A549 (cell line): ENCODE results near the gene TFAP2C. TPM values are rescaled to one million over a fixed set of nuclear protein-coding genes. Genes with fewer than 3 reads are reported as not detected.

Source experiments
- ATAC-seq, 2 experiments: fragments of 200-7000 bp in 1 of 2; fragments of >200 bp in 1 of 2; cut with Nextera tagmentation in 1 of 2; cut with Tn5 transposase in 1 of 2; 3 replicates each; pipeline versions ENCODE4 v1.8.0 to v1.9.1; 2018 to 2020; ENCODE audit warnings: mild to moderate bottlenecking in 1 of 2, moderate library complexity in 1 of 2
- CTCF ChIA-PET: fragments of 300-600 bp; sonication (Branson Sonifier 250); formaldehyde crosslinking; extraction: SDS; loops from one replicate; lab custom pipeline; 2021; ENCODE audit warnings: antibody characterized with exemption, inconsistent platforms; lab: Yijun Ruan, JAX
- POLR2A ChIA-PET: fragments of 350-600 bp; formaldehyde crosslinking; extraction: SDS; loops from one replicate; lab custom pipeline; 2021; ENCODE audit warnings: antibody characterized with exemption, inconsistent platforms; lab: Yijun Ruan, JAX
- DNase-seq, 2 experiments: peaks; one replicate each; pipeline versions ENCODE4 v3.0.0 to v3.0.0-alpha.2; 2011 to 2016; ENCODE audit warnings: low read depth in 1 of 2, low spot score in 1 of 2
- FAIRE-seq: peaks from 2 replicates; lab custom pipeline; 2011; peaks lifted over from hg19 to GRCh38; lab: Jason Lieb, UNC
- H3K27ac ChIP-seq, 2 experiments: fragments of >200 bp; sonication (Bioruptor Twin); formaldehyde crosslinking; 3 replicates each; pipeline ENCODE4 v1.5.1; 2016 to 2017
- H3K4me1 ChIP-seq: fragments of >200 bp; sonication (Bioruptor Twin); formaldehyde crosslinking; 3 replicates; pipeline ENCODE4 v1.6.1; 2016
- H3K4me2 ChIP-seq: fragments of >200 bp; sonication (Bioruptor Twin); formaldehyde crosslinking; 3 replicates; pipeline ENCODE4 v1.6.1; 2016
- H3K4me3 ChIP-seq: fragments of >200 bp; sonication (Bioruptor Twin); formaldehyde crosslinking; 3 replicates; pipeline ENCODE4 v1.5.1; 2016
- H3K9me3 ChIP-seq: fragments of >200 bp; sonication (Bioruptor Twin); formaldehyde crosslinking; 3 replicates; pipeline ENCODE4 v1.6.1; 2016
- ATOH8 ChIP-seq: fragments of 250-450 bp; sonication (Bioruptor Pico); IDR thresholded peaks from 2 replicates; pipeline ENCODE4 v1.5.0; 2020; ENCODE audit warnings: low read depth, mild to moderate bottlenecking, moderate library complexity
- CBX2 ChIP-seq: fragments of 200-600 bp; sonication (generic); IDR thresholded peaks from 2 replicates; pipeline ENCODE4 v1.6.1; 2016; ENCODE audit warnings: low read depth, mild to moderate bottlenecking, borderline replicate concordance
- CEBPB ChIP-seq, 2 experiments: fragments of >200 bp in 1 of 2; sonication (Bioruptor Twin) in 1 of 2; formaldehyde crosslinking in 1 of 2; IDR thresholded peaks; 2 replicates each; pipeline ENCODE4 v1.6.1; 2012 to 2016
- CHD4 ChIP-seq: fragments of 200-600 bp; sonication (generic); IDR thresholded peaks from 2 replicates; pipeline ENCODE4 v1.6.1; 2016; ENCODE audit warnings: antibody characterized with exemption, mild to moderate bottlenecking, borderline replicate concordance
- EHF ChIP-seq: fragments of 250-450 bp; sonication (Bioruptor Pico); IDR thresholded peaks from 2 replicates; pipeline ENCODE4 v1.5.0; 2020; ENCODE audit warnings: mild to moderate bottlenecking
- EHMT2 ChIP-seq: fragments of 200-600 bp; sonication (generic); IDR thresholded peaks from 2 replicates; pipeline ENCODE4 v1.6.1; 2016; ENCODE audit warnings: antibody characterized with exemption, low read depth, mild to moderate bottlenecking, moderate library complexity
- EP300 ChIP-seq, 2 experiments: fragments of >200 bp; sonication (Bioruptor Twin); formaldehyde crosslinking; IDR thresholded peaks; 2 replicates in 1 of 2; 3 replicates in 1 of 2; pipeline ENCODE4 v1.6.1; 2016 to 2017
- FOXS1 ChIP-seq: fragments of 250-450 bp; sonication (Bioruptor Pico); IDR thresholded peaks from 2 replicates; pipeline ENCODE4 v1.5.0; 2020; ENCODE audit warnings: mild to moderate bottlenecking, moderate library complexity
- HOXA7 ChIP-seq: fragments of 250-450 bp; sonication (Bioruptor Pico); IDR thresholded peaks from 2 replicates; pipeline ENCODE4 v1.5.0; 2020; ENCODE audit warnings: mild to moderate bottlenecking, moderate library complexity
- HOXB5 ChIP-seq: fragments of 250-450 bp; sonication (Bioruptor Pico); IDR thresholded peaks from 2 replicates; pipeline ENCODE4 v1.5.0; 2020; ENCODE audit warnings: mild to moderate bottlenecking, moderate library complexity
- KDM1A ChIP-seq: fragments of 200-600 bp; sonication (generic); IDR thresholded peaks from 2 replicates; pipeline ENCODE4 v1.6.1; 2016; ENCODE audit warnings: low read depth, mild to moderate bottlenecking
- MAZ ChIP-seq: fragments of 150-350 bp; IDR thresholded peaks from 2 replicates; pipeline ENCODE4 v1.6.1; 2014; ENCODE audit warnings: antibody characterized with exemption, low read depth, low read length, borderline replicate concordance
- MYC ChIP-seq: IDR thresholded peaks from 2 replicates; pipeline ENCODE4 v1.6.1; 2012; ENCODE audit warnings: mild to moderate bottlenecking, inconsistent platforms, low read length, improper control_type of control experiment, borderline replicate concordance
- NR3C1 ChIP-seq: fragments of >200 bp; sonication (Bioruptor Twin); formaldehyde crosslinking; IDR thresholded peaks from 3 replicates; pipeline ENCODE4 v1.6.1; 2017
- PHF8 ChIP-seq: fragments of 200-600 bp; sonication (generic); IDR thresholded peaks from 2 replicates; pipeline ENCODE4 v1.6.1; 2016; ENCODE audit warnings: low read depth, mild to moderate bottlenecking, antibody characterized with exemption, moderate library complexity, borderline replicate concordance
- POLR2AphosphoS2 ChIP-seq: conservative IDR thresholded peaks from 2 replicates; pipeline ENCODE4 v1.6.1; 2012; ENCODE audit warnings: low read length, improper control_type of control experiment, inconsistent platforms
- RARB ChIP-seq: fragments of 250-450 bp; sonication (Bioruptor Pico); IDR thresholded peaks from 2 replicates; pipeline ENCODE4 v1.8.0; 2021; ENCODE audit warnings: mild to moderate bottlenecking, moderate library complexity
- RCOR1 ChIP-seq: fragments of 150-350 bp; IDR thresholded peaks from 2 replicates; pipeline ENCODE4 v1.6.1; 2014; ENCODE audit warnings: antibody characterized with exemption, low read length, low read depth
- REST ChIP-seq: fragments of 200-600 bp; sonication (generic); IDR thresholded peaks from 2 replicates; pipeline ENCODE4 v1.6.1; 2016; ENCODE audit warnings: antibody characterized with exemption, mild to moderate bottlenecking, moderate library complexity
- SMC3 ChIP-seq: fragments of >200 bp; sonication (Bioruptor Twin); formaldehyde crosslinking; IDR thresholded peaks from 3 replicates; pipeline ENCODE4 v1.6.1; 2018; ENCODE audit warnings: inconsistent platforms
- SREBF2 ChIP-seq: fragments of 450-650 bp; IDR thresholded peaks from 2 replicates; pipeline ENCODE4 v1.6.1; 2014; ENCODE audit warnings: mild to moderate bottlenecking, moderate library complexity
- ZFP36 ChIP-seq: fragments of 450-650 bp; IDR thresholded peaks from 2 replicates; pipeline ENCODE4 v1.6.1; 2014; ENCODE audit warnings: borderline replicate concordance; ENCODE audit not compliant: partially characterized antibody
- ZSCAN20 ChIP-seq: fragments of 250-450 bp; sonication (Bioruptor Pico); IDR thresholded peaks from 2 replicates; pipeline ENCODE4 v1.8.0; 2022; ENCODE audit warnings: mild to moderate bottlenecking, moderate library complexity
- WGBS: methylation state at CpG from one replicate; pipeline ENCODE4 v1.1.6; 2017; ENCODE audit errors: missing lambda C conversion rate; 5-methylcytosine and 5-hydroxymethylcytosine counted together
- polyA plus RNA-seq, 4 experiments: library from polyadenylated mRNA; depleted of rRNA in 3 of 4; stranded (reverse); fragments of >200 nt; fragmentation: RNase III in 1 of 4; extraction: RNeasy Plus Mini Kit Qiagen cat#74134 plus additional on column Dnase treatment in 1 of 4; gene quantifications; 2 replicates in 3 of 4; 3 replicates in 1 of 4; pipeline ENCODE4 v1.2.3, GENCODE V29; 2011 to 2017
- TF ChIP-seq, protein P1 (sequence below): IDR thresholded peaks from 2 replicates; pipeline ENCODE4 v1.6.1; 2012
- TF ChIP-seq, protein P2 (sequence below): fragments of >200 bp; sonication (Bioruptor Twin); formaldehyde crosslinking; IDR thresholded peaks from 3 replicates; pipeline ENCODE4 v1.6.1; 2016
- TF ChIP-seq, protein P3 (sequence below): IDR thresholded peaks from 2 replicates; pipeline ENCODE4 v1.6.1; 2012

TFAP2C gene
- polyA plus RNA-seq, 2 of the 4 experiments (the other 2 are of a cell fraction), result 9.6 to 14.2 TPM

DNA sequence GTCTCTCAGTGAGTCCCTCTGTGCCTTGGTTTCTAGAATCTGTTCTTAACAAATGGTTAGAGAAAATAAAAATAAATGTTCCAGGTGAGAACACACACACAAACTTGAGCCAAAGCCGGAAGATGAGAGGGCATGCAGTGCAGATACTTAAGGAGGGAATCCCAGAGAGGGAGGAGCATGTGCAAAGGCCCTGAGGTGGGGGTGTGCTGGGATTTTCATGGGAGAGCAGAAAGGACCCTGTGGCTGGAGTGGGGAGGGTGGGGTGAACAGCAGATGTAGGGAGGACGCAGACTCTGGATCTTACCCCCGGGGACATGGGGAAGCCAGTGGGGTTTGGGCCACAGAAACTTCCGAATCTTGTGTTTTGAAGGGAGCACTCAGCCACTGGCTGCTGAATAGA is 17.5 kb downstream of the TFAP2C start:
- Histone ChIP-seq H3K4me2 (no peak overlapping the region), H3K4me3 (no peak overlapping the region), H3K9me3 (no peaks in the 10 kb centered on the region), H3K4me1 (no peaks in the 10 kb centered on the region), H3K27ac (no peak overlapping the region)
- FAIRE-seq (no peak), ATAC-seq (peak in 1 of 2 experiments; percentile 24; a peak in 2 of 6 replicates), DNase-seq (no peak)
- TF ChIP-seq CHD4 (no peak), HOXB5 (CRISPR knock-in tag) (no peak), CEBPB (IDR thresholded peaks at IDR 0.05) (no peak), NR3C1 (no peak), HOXA7 (CRISPR knock-in tag) (no peak), EP300 (IDR thresholded peaks at IDR 0.05) (no peak), PHF8 (no peak)
- ChIA-PET POLR2A (no interaction called here), CTCF (interaction anchor here (0.9 kb wide), 1 partner anchor 15 kb away, joined by 3 read pairs; no protein-coding TSS in a partner anchor)
- WGBS, result 89% methylated on average over 4 of the region's 4 CpGs

DNA sequence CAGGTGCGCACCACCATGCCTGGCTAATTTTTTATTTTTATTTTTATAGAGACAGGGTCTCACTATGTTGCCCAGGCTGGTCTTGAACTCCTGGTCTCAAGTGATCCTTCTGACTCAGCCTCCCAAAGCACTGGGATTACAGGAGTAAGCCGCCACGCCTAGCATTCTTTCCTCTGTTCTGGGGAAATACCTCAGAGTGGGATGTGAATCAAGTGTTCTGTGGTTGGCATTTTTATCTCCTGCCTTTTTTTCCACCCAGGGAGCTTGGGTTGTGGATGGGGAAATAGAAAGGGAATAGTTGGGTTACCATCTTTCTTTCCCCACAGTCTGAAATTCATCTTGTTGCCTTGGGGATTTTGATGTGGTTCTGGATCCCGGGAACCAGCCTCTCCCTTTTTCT is 24.1 kb downstream of the TFAP2C start:
- DNase-seq (peak in 1 of 2 experiments; percentile 45), ATAC-seq (no peak), FAIRE-seq (no peak)
- H3K27ac ChIP-seq, result no peak overlapping the region
- ChIA-PET CTCF (no interaction called here), POLR2A (no interaction called here)
- no peak overlapping the region for H3K4me2 ChIP-seq
- no peak for TF ChIP-seq KDM1A
- no peak for TF ChIP-seq ZFP36
- TF ChIP-seq ATOH8 (CRISPR knock-in tag), result no peak
- TF ChIP-seq, protein P1, sequence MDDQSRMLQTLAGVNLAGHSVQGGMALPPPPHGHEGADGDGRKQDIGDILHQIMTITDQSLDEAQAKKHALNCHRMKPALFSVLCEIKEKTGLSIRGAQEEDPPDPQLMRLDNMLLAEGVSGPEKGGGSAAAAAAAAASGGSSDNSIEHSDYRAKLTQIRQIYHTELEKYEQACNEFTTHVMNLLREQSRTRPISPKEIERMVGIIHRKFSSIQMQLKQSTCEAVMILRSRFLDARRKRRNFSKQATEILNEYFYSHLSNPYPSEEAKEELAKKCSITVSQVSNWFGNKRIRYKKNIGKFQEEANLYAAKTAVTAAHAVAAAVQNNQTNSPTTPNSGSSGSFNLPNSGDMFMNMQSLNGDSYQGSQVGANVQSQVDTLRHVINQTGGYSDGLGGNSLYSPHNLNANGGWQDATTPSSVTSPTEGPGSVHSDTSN, result no peak
- no peak for TF ChIP-seq POLR2AphosphoS2
- no peak for TF ChIP-seq EHF (CRISPR knock-in tag)
- TF ChIP-seq, protein P2, sequence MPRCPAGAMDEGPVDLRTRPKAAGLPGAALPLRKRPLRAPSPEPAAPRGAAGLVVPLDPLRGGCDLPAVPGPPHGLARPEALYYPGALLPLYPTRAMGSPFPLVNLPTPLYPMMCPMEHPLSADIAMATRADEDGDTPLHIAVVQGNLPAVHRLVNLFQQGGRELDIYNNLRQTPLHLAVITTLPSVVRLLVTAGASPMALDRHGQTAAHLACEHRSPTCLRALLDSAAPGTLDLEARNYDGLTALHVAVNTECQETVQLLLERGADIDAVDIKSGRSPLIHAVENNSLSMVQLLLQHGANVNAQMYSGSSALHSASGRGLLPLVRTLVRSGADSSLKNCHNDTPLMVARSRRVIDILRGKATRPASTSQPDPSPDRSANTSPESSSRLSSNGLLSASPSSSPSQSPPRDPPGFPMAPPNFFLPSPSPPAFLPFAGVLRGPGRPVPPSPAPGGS, result no peak
- no peak for TF ChIP-seq RARB (CRISPR knock-in tag)
- TF ChIP-seq MAZ, result no peak
- no peaks in the 10 kb centered on the region for H3K9me3 ChIP-seq
- 76% methylated on average over 4 of the region's 4 CpGs for WGBS
- no peak overlapping the region for H3K4me3 ChIP-seq
- no peaks in the 10 kb centered on the region for H3K4me1 ChIP-seq

DNA sequence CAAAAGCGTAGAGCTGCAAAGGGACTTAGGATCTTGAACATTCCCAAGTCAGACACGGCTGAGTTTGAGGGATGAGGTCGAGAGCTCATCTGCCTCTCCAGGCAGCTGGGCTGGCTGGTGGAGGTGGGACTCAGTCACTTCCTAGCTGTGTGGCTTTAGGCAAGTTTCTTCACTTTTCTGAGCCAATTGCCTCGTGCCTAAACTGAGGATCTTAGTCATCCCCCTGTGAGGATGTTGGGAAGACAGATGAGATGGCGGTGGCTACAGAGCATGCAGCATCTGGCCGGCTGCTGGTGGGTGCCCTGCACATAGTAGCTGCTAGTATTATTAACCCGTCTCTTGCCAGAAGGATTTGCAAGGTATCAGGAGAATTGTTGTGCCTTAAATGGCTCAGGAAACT is 27.5 kb downstream of the TFAP2C start:
- ChIA-PET CTCF (interaction anchor here (1.3 kb wide), 1 partner anchor 27 kb away, joined by 4 read pairs; no protein-coding TSS in a partner anchor), POLR2A (no interaction called here)
- ATAC-seq, result peak; percentile 26 to 39; a peak in 3 of 6 replicates
- no peaks in the 10 kb centered on the region for H3K9me3 ChIP-seq
- H3K27ac ChIP-seq, result no peak overlapping the region
- 60% methylated on average over 7 of the region's 7 CpGs for WGBS
- TF ChIP-seq HOXA7 (CRISPR knock-in tag) (no peak), MAZ (no peak), SMC3 (no peak), RCOR1 (no peak), EHMT2 (no peak), SREBF2 (no peak), MYC (no peak), CEBPB (IDR thresholded peaks at IDR 0.05) (no peak), KDM1A (no peak), NR3C1 (no peak), ZSCAN20 (no peak), PHF8 (no peak), FOXS1 (no peak), REST (no peak), CBX2 (no peak)
- TF ChIP-seq, protein P3, sequence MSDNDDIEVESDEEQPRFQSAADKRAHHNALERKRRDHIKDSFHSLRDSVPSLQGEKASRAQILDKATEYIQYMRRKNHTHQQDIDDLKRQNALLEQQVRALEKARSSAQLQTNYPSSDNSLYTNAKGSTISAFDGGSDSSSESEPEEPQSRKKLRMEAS, result no peak
- no peak overlapping the region for H3K4me3 ChIP-seq
- FAIRE-seq, result no peak
- DNase-seq, result no peak
- no peak overlapping the region for H3K4me2 ChIP-seq
- no peaks in the 10 kb centered on the region for H3K4me1 ChIP-seq
